Activated CD8-positive, alpha-beta memory T cell treated with anti-CD3 and anti-CD28 coated beads, Interleukin-2, amount 10 ng/mL, durations not matched to agents 7 days and 5 days (primary cell): ENCODE data around the gene TRPM2. TPM values are rescaled to one million over a fixed set of nuclear protein-coding genes. Genes with fewer than 3 reads are reported as not detected.

Source experiments
- ATAC-seq: fragments of 150-1000 bp; cut with Tn5 transposase; one replicate; pipeline ENCODE4 v1.10.0; 2021; ENCODE audit warnings: moderate library complexity
- CTCF ChIA-PET: fragments of 350-600 bp; sonication (Branson Sonifier 250); formaldehyde crosslinking; loops from one replicate; lab custom pipeline; 2021; ENCODE audit warnings: antibody characterized with exemption; lab: Charles Lee
- DNase-seq: peaks from one replicate; pipeline ENCODE4 v3.0.0-alpha.2; 2020
- H3K27ac Mint-ChIP-seq: one replicate; pipeline ENCODE4 v1.8.0; 2021; ENCODE audit warnings: mild to moderate bottlenecking, mixed read lengths
- H3K27me3 Mint-ChIP-seq: one replicate; pipeline ENCODE4 v1.8.0; 2021; ENCODE audit warnings: mixed read lengths
- H3K36me3 Mint-ChIP-seq: one replicate; pipeline ENCODE4 v1.8.0; 2021; ENCODE audit warnings: mild to moderate bottlenecking, mixed read lengths
- H3K4me1 Mint-ChIP-seq: one replicate; pipeline ENCODE4 v1.8.0; 2021; ENCODE audit warnings: mixed read lengths
- H3K4me3 Mint-ChIP-seq: one replicate; pipeline ENCODE4 v1.8.0; 2021; ENCODE audit warnings: mild to moderate bottlenecking, moderate library complexity, mixed read lengths
- H3K9me3 Mint-ChIP-seq: one replicate; pipeline ENCODE4 v1.8.0; 2022; ENCODE audit warnings: low read depth, mixed read lengths
- total RNA-seq, 2 experiments: library from RNA; stranded (reverse); gene quantifications; one replicate each; pipeline ENCODE4 v1.2.3, GENCODE V29; 2021

Gene TRPM2
- total RNA-seq, 2 experiments from 2014 or later: 21.2 to 32.7 TPM

DNA sequence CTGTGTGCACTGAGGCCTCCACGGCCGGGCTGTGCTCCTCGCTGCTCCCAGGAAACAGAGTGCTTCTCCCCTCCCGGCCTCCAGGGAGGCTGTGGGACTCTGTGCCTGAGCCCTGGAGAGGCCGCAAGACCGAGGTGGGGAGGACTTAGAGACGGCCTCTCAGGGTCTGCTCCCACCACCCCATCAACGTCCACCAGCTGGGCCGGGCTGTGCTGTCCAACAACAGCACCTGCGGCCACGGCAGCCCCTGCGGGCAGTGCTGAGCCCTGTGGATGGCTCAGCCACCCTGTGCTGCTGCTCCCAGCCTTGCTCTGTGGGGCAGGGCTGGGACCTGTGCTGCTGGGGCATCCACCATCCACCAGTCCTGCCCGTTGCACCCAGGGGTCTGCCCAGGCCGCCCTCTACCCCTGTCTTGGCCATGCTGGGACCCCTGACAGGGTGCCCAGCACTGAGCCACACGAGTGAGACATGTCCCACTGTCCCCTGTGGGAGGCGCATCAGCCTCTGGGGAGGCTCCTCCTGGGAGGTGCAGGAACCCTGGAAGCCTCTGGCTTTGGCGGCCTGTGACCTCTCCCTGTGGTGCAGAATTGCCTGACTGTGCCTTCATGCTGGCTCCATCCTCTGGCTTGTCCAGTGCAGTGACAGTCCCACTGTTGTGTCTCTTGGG, 70.7 kb downstream of the TRPM2 start:
- H3K4me1 Mint-ChIP-seq: no peaks in the 10 kb centered on the region
- peaks cover 8% of the 10 kb centered on the region for H3K9me3 Mint-ChIP-seq
- no peaks in the 10 kb centered on the region for H3K27me3 Mint-ChIP-seq
- DNase-seq: no peak
- CTCF ChIA-PET: no interaction called here
- no peak for ATAC-seq
- H3K4me3 Mint-ChIP-seq: no peak overlapping the region
- peaks cover 16% of the 10 kb centered on the region for H3K36me3 Mint-ChIP-seq
- H3K27ac Mint-ChIP-seq: no peak overlapping the region

DNA sequence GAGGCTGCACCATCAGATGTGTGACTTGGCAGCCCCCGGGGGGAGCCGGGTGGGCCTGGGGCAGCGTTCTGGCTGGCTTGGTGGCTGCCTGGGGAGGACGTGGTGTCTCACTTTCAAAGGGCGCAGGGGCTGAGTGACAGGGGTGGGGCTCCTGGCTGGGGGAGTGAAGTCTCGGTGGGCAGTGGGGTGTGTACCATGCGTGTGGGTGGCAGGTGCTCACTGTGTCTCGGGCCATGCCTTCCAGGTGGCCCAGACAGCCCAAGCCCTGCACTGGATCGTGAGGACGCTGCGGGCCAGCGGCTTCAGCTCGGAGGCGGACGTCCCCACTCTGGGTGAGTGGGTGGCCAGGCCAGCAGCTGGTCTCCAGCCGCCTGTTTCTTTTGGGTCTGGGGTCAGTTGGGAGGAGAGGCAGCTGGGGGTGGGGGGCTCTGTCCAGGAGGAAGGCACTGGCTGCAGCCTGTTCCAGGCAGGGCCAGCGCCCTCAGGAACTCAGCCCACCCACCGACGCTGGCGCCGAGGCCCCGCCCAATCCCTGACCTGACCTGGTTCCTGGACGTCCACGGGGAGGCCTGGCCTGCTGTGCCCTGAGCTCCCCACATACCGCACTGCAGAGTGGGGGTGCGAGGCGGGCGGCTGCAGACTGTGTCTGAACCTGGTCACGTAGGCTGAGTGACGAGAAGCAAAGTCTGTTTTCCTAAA, 71.3 kb downstream of the TRPM2 start:
- no peak overlapping the region for H3K27ac Mint-ChIP-seq
- CTCF ChIA-PET: no interaction called here
- H3K36me3 Mint-ChIP-seq: peaks cover 9% of the 10 kb centered on the region
- DNase-seq (no peak), ATAC-seq (no peak)
- H3K4me1 Mint-ChIP-seq: no peaks in the 10 kb centered on the region
- H3K9me3 Mint-ChIP-seq: peaks cover 5% of the 10 kb centered on the region
- H3K27me3 Mint-ChIP-seq: no peaks in the 10 kb centered on the region
- H3K4me3 Mint-ChIP-seq: no peak overlapping the region

DNA sequence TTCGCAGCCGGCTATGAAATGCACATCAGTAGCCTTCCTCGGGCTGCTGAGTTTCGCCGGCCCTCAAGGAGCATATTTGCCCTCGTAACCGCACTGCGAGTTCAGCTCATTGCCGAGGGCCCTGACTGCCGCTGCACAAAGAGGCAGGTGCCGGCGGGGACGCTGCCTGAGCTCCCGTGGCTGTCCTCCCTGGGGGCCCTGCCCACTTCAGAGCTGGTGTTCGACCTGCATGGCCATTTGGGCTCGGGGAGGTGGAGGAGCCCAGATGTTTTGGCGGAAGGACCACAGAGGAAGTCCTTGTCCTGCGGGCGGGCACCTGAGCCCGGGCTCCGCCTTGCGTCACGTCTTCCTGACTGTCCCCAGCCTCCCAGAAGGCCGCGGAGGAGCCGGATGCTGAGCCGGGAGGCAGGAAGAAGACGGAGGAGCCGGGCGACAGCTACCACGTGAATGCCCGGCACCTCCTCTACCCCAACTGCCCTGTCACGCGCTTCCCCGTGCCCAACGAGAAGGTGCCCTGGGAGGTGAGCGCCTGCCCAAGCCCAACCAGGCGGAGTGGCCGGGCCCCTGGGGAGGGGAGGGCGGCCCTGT, 72.0 kb downstream of the TRPM2 start:
- DNase-seq (no peak), ATAC-seq (no peak)
- H3K27me3 Mint-ChIP-seq: no peaks in the 10 kb centered on the region
- no peak overlapping the region for H3K27ac Mint-ChIP-seq
- peaks cover 9% of the 10 kb centered on the region for H3K36me3 Mint-ChIP-seq
- peaks cover 9% of the 10 kb centered on the region for H3K9me3 Mint-ChIP-seq
- H3K4me3 Mint-ChIP-seq: no peak overlapping the region
- CTCF ChIA-PET: interaction anchor here (1.7 kb wide), 1 partner anchor 33 kb away, joined by 4 read pairs; no protein-coding TSS in a partner anchor
- H3K4me1 Mint-ChIP-seq: no peaks in the 10 kb centered on the region

DNA sequence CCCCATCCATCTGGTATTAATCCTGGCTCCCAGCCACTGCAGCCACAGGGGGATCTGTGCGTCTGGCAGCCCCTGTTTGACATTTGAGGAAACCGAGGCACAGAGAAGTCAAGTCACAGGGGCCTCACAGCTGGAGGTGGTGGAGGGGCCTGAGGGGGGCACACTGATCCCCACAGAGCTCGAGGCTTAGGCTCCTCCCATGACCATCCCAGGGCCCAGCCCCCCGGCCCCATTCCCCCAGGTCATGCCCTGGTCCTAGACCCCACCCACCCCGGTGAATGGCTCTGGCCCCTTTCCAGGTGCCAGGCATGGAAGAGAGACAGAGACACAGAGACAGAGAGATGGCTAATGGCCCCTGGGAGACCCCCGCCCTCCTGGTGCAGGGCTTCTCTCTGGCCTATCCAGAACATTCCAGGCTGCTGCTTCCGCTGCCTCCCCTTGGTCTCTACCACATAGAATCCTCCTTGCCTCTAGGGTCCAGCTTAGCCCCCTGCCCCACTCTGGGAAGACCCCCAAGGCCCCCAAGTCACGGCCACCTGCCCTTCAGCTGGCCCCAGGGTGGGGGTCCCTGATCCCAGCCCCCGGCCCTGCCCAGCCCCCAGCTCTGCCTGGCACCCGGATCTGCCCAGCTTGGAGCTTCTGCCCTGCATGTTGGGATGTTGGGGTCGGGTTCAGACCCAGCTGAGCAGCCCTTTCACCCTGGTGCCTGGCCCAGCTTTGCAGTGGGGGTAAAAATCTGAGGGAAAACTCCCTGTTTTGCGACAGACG, 72.7 kb downstream of the TRPM2 start:
- H3K9me3 Mint-ChIP-seq: peaks cover 11% of the 10 kb centered on the region
- H3K4me1 Mint-ChIP-seq: no peaks in the 10 kb centered on the region
- CTCF ChIA-PET: interaction anchor here (1.7 kb wide), 1 partner anchor 32 kb away, joined by 4 read pairs; no protein-coding TSS in a partner anchor
- peaks cover 11% of the 10 kb centered on the region for H3K36me3 Mint-ChIP-seq
- H3K27ac Mint-ChIP-seq: no peak overlapping the region
- no peaks in the 10 kb centered on the region for H3K27me3 Mint-ChIP-seq
- DNase-seq (no peak), ATAC-seq (no peak)
- no peak overlapping the region for H3K4me3 Mint-ChIP-seq

DNA sequence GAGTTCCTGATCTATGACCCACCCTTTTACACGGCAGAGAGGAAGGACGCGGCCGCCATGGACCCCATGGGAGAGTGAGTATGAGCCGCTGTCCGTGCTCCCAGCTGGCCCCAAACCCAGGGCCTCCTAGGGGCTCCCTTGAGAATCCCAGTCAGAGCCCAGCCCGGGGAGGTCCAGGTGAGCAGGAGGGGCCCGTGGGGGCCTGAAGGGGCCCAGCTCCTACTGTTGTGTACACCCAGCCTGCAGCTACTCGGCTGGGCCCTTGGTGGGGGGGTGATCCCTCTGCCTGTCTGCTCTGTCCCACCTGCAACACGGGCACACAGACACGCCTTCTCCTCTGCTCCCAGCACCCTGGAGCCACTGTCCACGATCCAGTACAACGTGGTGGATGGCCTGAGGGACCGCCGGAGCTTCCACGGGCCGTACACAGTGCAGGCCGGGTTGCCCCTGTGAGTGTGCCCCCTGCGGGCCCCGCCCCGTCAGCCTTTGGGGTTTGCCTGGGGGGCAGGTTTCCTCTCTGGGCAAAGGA, 73.3 kb downstream of the TRPM2 start:
- H3K4me1 Mint-ChIP-seq: no peaks in the 10 kb centered on the region
- peaks cover 11% of the 10 kb centered on the region for H3K9me3 Mint-ChIP-seq
- ATAC-seq (no peak), DNase-seq (no peak)
- CTCF ChIA-PET: interaction anchor here (1.7 kb wide), 1 partner anchor 31 kb away, joined by 4 read pairs; no protein-coding TSS in a partner anchor
- H3K36me3 Mint-ChIP-seq: peaks cover 11% of the 10 kb centered on the region
- H3K4me3 Mint-ChIP-seq: no peak overlapping the region
- no peaks in the 10 kb centered on the region for H3K27me3 Mint-ChIP-seq
- H3K27ac Mint-ChIP-seq: no peak overlapping the region

DNA sequence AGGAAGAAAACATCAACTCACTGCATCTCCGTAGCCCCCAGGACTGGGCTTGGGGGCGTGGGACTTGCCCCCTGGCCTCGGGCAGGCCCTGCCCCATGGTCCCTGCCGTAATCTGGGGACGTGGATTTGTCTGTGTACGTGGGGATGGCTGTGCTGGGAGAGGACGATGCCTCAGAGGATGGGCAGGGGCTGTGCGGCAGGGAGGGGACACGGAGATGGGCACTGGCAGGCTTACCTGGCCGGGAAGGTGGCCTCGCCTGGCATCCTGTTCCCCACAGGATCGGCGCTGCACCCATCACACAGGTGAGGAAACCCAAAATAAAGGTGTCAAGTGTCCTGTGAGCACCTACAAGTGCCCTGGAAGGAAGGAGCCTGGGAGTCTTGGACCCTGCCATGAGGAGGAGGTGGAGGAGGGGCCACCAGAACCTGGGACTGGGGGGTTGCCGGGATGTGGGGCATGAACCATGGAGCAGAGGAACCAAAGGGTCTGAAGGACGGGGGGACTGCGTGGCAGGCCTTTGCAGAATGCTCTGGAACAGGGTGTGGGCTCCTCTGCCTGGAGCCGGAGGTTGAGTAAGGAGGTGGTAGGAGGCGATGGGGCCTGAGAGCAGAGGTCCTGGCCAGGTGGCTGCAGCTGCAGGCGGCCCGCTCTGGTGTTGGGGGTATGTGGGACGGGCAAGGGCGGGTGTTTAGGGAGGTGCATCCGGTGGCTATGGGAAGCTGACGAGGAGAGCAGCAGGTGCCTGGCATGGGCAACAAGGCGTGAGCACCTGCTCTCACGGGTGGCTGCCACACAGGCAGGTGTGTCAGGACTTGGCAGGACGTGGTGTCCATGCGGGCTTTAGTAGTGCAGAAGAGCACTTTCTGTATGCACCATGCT, 74.1 kb downstream of the TRPM2 start:
- ATAC-seq (peak; percentile 13), DNase-seq (no peak)
- no peak overlapping the region for H3K4me3 Mint-ChIP-seq
- CTCF ChIA-PET: no interaction called here
- peaks cover 12% of the 10 kb centered on the region for H3K36me3 Mint-ChIP-seq
- no peak overlapping the region for H3K27ac Mint-ChIP-seq
- no peaks in the 10 kb centered on the region for H3K4me1 Mint-ChIP-seq
- H3K27me3 Mint-ChIP-seq: no peaks in the 10 kb centered on the region
- peaks cover 11% of the 10 kb centered on the region for H3K9me3 Mint-ChIP-seq

DNA sequence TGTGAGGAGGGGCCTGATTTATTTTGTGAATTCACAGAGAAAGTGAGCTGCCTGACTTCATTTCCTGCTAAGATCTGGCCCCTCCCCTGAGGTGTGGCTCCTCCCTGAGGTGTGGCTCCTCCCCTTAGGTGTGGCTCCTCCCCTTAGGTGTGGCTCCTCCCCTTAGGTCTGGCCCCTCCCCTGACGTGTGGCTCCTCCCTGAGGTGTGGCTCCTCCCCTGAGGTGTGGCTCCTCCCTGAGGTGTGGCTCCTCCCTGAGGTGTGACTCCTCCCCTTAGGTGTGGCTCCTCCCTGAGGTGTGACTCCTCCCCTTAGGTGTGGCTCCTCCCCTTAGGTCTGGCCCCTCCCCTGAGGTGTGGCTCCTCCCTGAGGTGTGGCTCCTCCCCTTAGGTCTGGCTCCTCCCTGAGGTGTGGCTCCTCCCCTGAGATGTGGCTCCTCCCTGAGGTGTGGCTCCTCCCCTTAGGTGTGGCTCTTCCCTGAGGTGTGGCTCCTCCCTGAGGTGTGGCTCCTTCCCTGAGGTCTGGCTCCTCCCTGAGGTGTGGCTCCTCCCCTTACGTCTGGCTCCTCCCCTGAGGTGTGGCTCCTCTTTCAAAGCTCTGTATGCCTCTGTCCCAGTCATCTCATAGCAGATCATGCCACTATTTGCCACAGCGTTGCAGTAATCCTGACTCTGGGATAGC, 75.0 kb downstream of the TRPM2 start:
- Mint-ChIP-seq H3K4me3 (no peak overlapping the region), H3K9me3 (peaks cover 11% of the 10 kb centered on the region), H3K36me3 (peaks cover 12% of the 10 kb centered on the region), H3K27ac (peak overlapping the region; percentile 32), H3K27me3 (no peaks in the 10 kb centered on the region), H3K4me1 (no peaks in the 10 kb centered on the region)
- CTCF ChIA-PET: no interaction called here
- peak; percentile 69 for DNase-seq
- peak; percentile 63 for ATAC-seq

DNA sequence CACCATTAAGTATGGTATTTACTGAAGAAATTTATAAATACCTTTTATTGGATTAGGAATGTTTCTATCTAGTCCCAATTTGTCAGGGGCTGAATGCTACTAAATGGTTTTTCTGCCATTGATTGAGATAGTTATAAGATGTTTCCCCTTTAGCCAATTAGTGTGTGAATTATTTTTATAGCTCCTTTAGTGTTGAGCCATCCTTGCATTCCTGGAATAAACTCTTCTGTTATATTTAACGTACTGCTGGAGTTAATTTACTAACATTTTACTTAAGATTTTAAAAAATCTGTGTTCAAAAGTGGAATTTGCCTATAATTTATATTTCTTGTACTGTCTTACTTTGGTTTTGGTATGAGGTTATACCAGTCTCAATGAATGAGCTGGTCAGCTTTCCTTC, 76.5 kb downstream of the TRPM2 start:
- Mint-ChIP-seq H3K4me1 (no peaks in the 10 kb centered on the region), H3K27ac (no peak overlapping the region), H3K9me3 (peaks cover 11% of the 10 kb centered on the region), H3K4me3 (no peak overlapping the region), H3K36me3 (peaks cover 12% of the 10 kb centered on the region), H3K27me3 (no peaks in the 10 kb centered on the region)
- ATAC-seq (no peak), DNase-seq (no peak)
- CTCF ChIA-PET: interaction anchor here (0.8 kb wide), 1 partner anchor 25 kb away, joined by 3 read pairs; no protein-coding TSS in a partner anchor

DNA sequence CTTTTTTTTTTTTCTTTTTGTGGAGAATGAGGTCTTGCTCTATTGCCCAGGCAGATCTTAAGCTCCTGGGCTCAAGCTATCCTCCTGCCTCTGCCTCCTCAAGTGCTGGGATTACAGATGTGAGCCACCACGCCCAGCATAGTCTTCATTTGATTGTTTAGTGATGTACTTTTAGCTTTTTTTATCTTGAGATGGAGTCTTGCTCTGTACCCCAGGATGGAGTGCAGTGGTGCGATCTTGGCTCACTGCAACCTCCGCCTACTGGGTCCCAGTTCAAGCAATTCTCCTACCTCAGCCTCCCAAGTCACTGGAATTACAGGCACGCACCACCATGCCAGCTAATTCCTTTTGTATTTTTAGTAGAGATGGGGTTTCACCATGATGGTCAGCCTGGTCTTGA, 77.9 kb downstream of the TRPM2 start:
- no peaks in the 10 kb centered on the region for H3K4me1 Mint-ChIP-seq
- no peak overlapping the region for H3K4me3 Mint-ChIP-seq
- no peaks in the 10 kb centered on the region for H3K27me3 Mint-ChIP-seq
- DNase-seq (no peak), ATAC-seq (no peak)
- CTCF ChIA-PET: no interaction called here
- H3K9me3 Mint-ChIP-seq: peaks cover 11% of the 10 kb centered on the region
- H3K27ac Mint-ChIP-seq: no peak overlapping the region
- peaks cover 12% of the 10 kb centered on the region for H3K36me3 Mint-ChIP-seq

DNA sequence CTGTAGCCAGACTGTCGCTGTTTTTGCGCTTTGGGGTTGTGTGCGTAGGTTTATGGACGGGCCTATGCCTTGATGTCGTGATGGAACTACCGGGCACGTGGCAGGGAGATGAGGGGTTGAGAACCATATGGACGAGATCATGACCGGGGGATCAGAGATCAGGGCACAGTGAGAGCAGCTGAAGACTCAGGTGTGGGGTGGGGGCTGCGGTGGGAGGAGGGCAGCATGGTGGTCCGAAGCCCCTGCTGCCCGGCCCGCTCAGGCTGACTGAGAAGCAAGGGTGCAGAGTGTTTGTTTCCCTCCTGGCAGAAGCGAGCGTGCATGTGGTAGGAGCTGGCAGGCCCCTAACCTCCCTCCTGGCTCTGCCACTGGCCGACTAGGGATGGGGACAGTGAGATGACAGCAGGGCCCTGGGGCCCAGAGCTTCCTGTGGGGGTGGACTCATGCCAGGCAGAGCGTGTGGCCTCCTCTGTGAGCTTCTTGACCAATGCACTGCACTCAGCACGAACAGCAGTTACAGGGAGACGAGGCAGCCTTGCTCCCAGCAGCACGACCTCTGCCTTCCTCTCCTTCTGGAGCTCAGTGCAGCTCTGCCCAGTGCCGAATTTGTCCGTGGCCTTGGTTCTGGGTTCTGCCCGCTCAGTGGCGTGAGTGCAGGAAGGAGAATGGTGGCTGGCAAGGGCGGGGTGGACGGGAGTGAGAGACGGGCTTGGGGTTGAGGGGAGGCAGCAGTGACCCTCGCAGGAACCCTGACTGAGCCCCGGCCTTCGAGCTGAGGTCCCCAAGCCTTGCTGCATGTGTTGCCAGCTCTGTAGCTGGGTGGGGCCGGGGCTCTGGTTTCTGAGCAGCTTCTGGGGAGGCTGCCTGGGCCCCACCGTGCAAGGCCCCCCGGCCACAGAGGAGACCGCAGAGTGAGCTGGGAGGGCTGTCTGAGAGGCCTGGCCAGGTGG, 79.7 kb downstream of the TRPM2 start:
- ATAC-seq: no peak
- no peaks in the 10 kb centered on the region for H3K27me3 Mint-ChIP-seq
- no peak for DNase-seq
- CTCF ChIA-PET: no interaction called here
- H3K27ac Mint-ChIP-seq: no peak overlapping the region
- H3K36me3 Mint-ChIP-seq: peaks cover 7% of the 10 kb centered on the region
- H3K4me3 Mint-ChIP-seq: no peak overlapping the region
- peaks cover 11% of the 10 kb centered on the region for H3K9me3 Mint-ChIP-seq
- H3K4me1 Mint-ChIP-seq: no peaks in the 10 kb centered on the region

DNA sequence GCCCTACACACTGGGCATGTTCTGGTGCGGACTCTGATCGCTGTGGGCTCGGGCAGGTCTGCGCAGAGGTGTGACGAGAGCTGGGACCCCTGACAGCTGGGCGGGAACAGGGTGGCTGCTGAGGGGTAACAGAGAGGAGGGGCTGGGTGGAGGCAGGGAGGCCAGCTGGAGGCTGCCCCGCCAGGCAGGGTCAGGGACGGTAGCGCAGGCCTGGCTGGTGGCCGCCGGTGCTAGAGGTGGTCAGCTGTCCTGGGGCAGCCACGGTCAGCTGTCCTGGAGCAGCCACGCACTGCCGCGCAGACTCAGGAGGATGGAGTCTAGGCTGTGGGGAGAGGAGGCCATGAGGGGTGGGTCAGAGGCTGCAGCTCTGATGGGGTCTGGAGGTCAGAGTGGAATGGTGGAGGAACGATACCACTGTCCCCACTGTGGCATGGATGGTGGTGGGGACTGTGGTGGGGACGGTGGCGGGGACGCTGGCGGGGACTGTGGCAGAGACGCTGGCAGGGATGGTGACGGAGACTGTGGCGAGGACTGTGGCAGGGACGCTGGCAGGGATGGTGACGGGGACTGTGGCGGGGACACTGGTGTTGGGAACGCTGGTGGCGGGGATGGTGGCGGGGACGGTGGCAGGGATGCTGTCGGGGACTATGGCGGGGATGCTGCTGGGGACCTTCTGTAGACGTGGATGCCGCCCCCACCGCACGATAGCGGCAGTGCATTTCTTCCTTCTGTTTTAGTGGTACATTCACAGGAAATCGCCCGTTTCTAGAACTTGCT, 80.6 kb downstream of the TRPM2 start:
- Mint-ChIP-seq H3K36me3 (peaks cover 5% of the 10 kb centered on the region), H3K27ac (peak overlapping the region; percentile 28), H3K4me3 (no peak overlapping the region), H3K9me3 (peaks cover 9% of the 10 kb centered on the region), H3K4me1 (no peaks in the 10 kb centered on the region), H3K27me3 (no peaks in the 10 kb centered on the region)
- ATAC-seq: no peak
- CTCF ChIA-PET: no interaction called here
- DNase-seq: no peak
